GM23248 (cell line): ENCODE measurements around the gene ENG. TPM values are rescaled to one million over a fixed set of nuclear protein-coding genes. Genes with fewer than 3 reads are reported as not detected.

Experiments used
- DNase-seq: peaks from one replicate; pipeline ENCODE4 v3.0.0-alpha.2; 2015
- H2AFZ ChIP-seq: fragments of 200-600 bp; sonication (generic); 2 replicates; pipeline ENCODE4 v1.6.1; 2016; ENCODE audit warnings: antibody characterized with exemption
- H3F3A ChIP-seq: fragments of 200-600 bp; sonication (generic); 2 replicates; pipeline ENCODE4 v1.6.1; 2016; ENCODE audit warnings: mild to moderate bottlenecking, antibody characterized with exemption, mixed run types; ENCODE audit not compliant: insufficient read depth
- H3K27ac ChIP-seq: fragments of 200-600 bp; sonication (generic); 2 replicates; pipeline ENCODE4 v1.5.1; 2016; ENCODE audit warnings: mild to moderate bottlenecking
- H3K27me3 ChIP-seq: fragments of 200-600 bp; sonication (generic); replicated peaks from 2 replicates; pipeline ENCODE4 v1.6.1; 2016; ENCODE audit warnings: mild to moderate bottlenecking; ENCODE audit not compliant: insufficient read depth
- H3K36me3 ChIP-seq: fragments of 200-600 bp; sonication (generic); 2 replicates; pipeline ENCODE4 v1.6.1; 2016; ENCODE audit warnings: low read depth, mild to moderate bottlenecking
- H3K4me1 ChIP-seq: fragments of 200-600 bp; sonication (generic); 2 replicates; pipeline ENCODE4 v1.6.1; 2016; ENCODE audit warnings: mild to moderate bottlenecking; ENCODE audit not compliant: insufficient read depth
- H3K4me2 ChIP-seq: fragments of 200-600 bp; sonication (generic); one replicate; pipeline ENCODE4 v1.6.1; 2016; ENCODE audit warnings: mild to moderate bottlenecking; ENCODE audit not compliant: unreplicated experiment
- H3K4me3 ChIP-seq: fragments of 200-600 bp; sonication (generic); 2 replicates; pipeline ENCODE4 v1.5.1; 2016; ENCODE audit warnings: mild to moderate bottlenecking
- H3K79me2 ChIP-seq: fragments of 200-600 bp; sonication (generic); 2 replicates; pipeline ENCODE4 v1.6.1; 2016; ENCODE audit warnings: mild to moderate bottlenecking; ENCODE audit not compliant: insufficient read depth
- H3K9ac ChIP-seq: fragments of 200-600 bp; sonication (generic); 2 replicates; pipeline ENCODE4 v1.6.1; 2016; ENCODE audit warnings: mild to moderate bottlenecking
- H3K9me2 ChIP-seq: fragments of 200-600 bp; sonication (generic); 2 replicates; pipeline ENCODE4 v1.6.1; 2016; ENCODE audit warnings: mixed run types, mild to moderate bottlenecking, moderate library complexity; ENCODE audit not compliant: insufficient read depth
- H3K9me3 ChIP-seq: fragments of 200-600 bp; sonication (generic); one replicate; pipeline ENCODE4 v1.6.1; 2017; ENCODE audit warnings: low read depth
- H4K20me1 ChIP-seq: fragments of 200-600 bp; sonication (generic); 2 replicates; pipeline ENCODE4 v1.6.0; 2016; ENCODE audit not compliant: insufficient read depth
- EZH2 ChIP-seq: fragments of 200-600 bp; sonication (generic); IDR thresholded peaks from 2 replicates; pipeline ENCODE4 v1.6.1; 2018; ENCODE audit warnings: antibody characterized with exemption, mild to moderate bottlenecking; ENCODE audit not compliant: insufficient read depth, poor library complexity, severe bottlenecking
- EZH2phosphoT487 ChIP-seq: fragments of 200-600 bp; sonication (generic); IDR thresholded peaks from 2 replicates; pipeline ENCODE4 v1.6.1; 2018; ENCODE audit warnings: antibody characterized with exemption, moderate library complexity, mild to moderate bottlenecking, low read depth; ENCODE audit not compliant: insufficient read depth
- WGBS, 2 experiments: methylation state at CpG; one replicate each; pipeline ENCODE4 v1.1.6; 2015 to 2017; ENCODE audit warnings: low lambda C conversion rate in 2 of 2, low coverage in 1 of 2; ENCODE audit errors: missing lambda C conversion rate in 2 of 2; 5-methylcytosine and 5-hydroxymethylcytosine counted together
- in situ Hi-C: fragments of 300-500 bp; cut with MboI; formaldehyde crosslinking; loops from 2 replicates; pipeline ENCODE4 v1.15.0; 2020
- polyA plus RNA-seq: library from polyadenylated mRNA; unstranded; fragments of >200 nt; fragmentation: Nextera tagmentation; extraction: Ambion mirVana; gene quantifications from 2 replicates; pipeline ENCODE4 v1.2.1, GENCODE V29; 2016
- total RNA-seq: library from RNA; depleted of rRNA; stranded (reverse); fragments of >200 nt; shearing (Covaris generic); gene quantifications from 2 replicates; pipeline ENCODE4 v1.2.3, GENCODE V29; 2014

ENG gene
- total and polyA plus RNA-seq, 2 experiments from 2014 or later, result 54.5 to 226 TPM

GRCh38 chr9:127806871-127807270, 47.6 kb downstream of the ENG start:
- DNase-seq, result no peak
- H3K9ac ChIP-seq, result no peak overlapping the region

DNA sequence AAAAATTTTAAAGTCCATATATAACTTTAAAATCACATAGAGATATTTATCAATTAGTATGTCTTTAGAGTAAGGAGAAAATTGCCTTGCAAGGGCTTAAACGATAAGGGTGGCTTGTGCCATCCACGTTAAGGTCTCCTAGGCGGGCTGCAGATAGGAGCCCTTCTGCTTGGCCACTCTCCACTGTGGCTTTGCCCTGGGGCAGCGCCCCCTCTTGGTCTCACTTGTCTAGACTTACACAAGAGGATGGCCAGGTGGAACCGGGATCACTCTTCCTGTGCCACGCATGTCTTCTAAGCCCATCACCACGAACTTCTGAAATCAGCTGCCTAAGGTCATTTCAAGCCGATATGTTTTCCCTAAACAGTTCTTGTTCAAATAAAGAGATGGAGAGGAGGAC, 48.8 kb downstream of the ENG start:
- Histone ChIP-seq H3K9ac (no peak overlapping the region), H3K4me1 (peaks cover 16% of the 10 kb centered on the region), H3K79me2 (peaks cover 34% of the 10 kb centered on the region), H3K9me2 (no peaks in the 10 kb centered on the region), H4K20me1 (no peaks in the 10 kb centered on the region), H2AFZ (no peak overlapping the region), H3F3A (peaks cover 11% of the 10 kb centered on the region), H3K4me3 (no peak overlapping the region), H3K27me3 (no peaks in the 10 kb centered on the region), H3K4me2 (no peak overlapping the region), H3K9me3 (no peaks in the 10 kb centered on the region), H3K27ac (no peak overlapping the region), H3K36me3 (no peaks in the 10 kb centered on the region)
- TF ChIP-seq EZH2phosphoT487 (no peak), EZH2 (no peak)
- peak; percentile 54 for DNase-seq
- WGBS, 2 experiments, result 73 to 74% methylated on average over 8 of the region's 8 CpGs
- in situ Hi-C loops, result no loop called here

More at GRCh38 chr9:127806871-127807270, 47.6 kb downstream of the ENG start:
- H3K79me2 ChIP-seq, result peaks cover 34% of the 10 kb centered on the region
- no peaks in the 10 kb centered on the region for H4K20me1 ChIP-seq
- H2AFZ ChIP-seq, result no peak overlapping the region
- no peak overlapping the region for H3K4me3 ChIP-seq
- no peaks in the 10 kb centered on the region for H3K9me2 ChIP-seq
- no peaks in the 10 kb centered on the region for H3K9me3 ChIP-seq
- peaks cover 13% of the 10 kb centered on the region for H3K4me1 ChIP-seq
- no peak overlapping the region for H3K27ac ChIP-seq
- no peaks in the 10 kb centered on the region for H3K27me3 ChIP-seq
- H3F3A ChIP-seq, result peaks cover 10% of the 10 kb centered on the region
- H3K36me3 ChIP-seq, result peaks cover 4% of the 10 kb centered on the region; the same call in 1 of the 2 replicates
- TF ChIP-seq EZH2phosphoT487, result no peak
- TF ChIP-seq EZH2, result no peak
- in situ Hi-C loops, result no loop called here
- 93 to 95% methylated on average over 9 to 14 of the region's 14 CpGs for WGBS, 2 experiments
- H3K4me2 ChIP-seq, result no peak overlapping the region

GRCh38 chr9:127803507-127804352, 50.7 kb downstream of the ENG start:
- in situ Hi-C loops, result no loop called here

DNA sequence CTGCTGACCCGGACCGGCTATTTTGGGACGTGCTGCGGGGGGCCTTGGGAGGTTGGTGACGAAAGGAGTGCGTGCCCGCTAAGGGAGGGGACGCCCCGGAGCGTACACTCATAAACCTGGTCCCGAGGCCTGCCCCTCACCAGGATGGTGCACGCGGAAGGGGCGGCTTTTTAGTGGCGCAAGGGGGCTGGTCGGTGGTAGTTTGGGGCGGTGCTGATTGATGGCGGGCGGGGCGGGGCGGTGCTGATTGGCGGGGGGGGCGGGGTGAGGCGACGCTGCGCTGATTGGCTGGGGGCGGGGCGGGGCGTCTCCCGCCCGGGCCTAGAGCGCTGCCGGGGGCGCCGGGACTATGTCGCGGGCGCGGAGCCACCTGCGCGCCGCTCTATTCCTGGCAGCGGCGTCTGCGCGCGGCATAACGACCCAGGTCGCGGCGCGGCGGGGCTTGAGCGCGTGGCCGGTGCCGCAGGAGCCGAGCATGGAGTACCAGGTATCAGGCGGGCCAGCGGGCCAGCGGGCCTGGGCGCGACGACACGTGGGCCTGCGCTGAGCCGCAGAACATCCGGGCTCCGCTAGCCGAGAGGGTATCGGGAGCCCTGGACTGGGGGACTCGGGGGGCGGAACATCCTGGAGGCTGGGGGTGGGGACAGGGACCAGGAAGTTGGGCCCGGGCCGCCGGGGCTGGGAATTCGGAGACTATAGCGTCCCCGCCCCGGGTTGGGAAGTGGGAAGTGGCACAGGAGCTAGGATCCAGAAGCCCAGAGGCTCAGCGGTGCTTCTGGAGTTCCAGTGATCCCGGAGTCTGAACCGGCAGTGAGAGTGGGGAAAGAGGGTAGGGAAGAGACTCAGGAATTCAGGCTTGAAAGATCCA, 51.6 kb downstream of the ENG start, which contains the start of gene FPGS:
TSS of gene FPGS (plus strand) at position 307 of the 868 bp plus-strand sequence. CDS start at position 350, 43 bp downstream.
- peak within 1 kb of the TSS; percentile 93 for H3K4me2 ChIP-seq
- H3K36me3 ChIP-seq, result no peaks in the 10 kb centered on the region
- H3K9ac ChIP-seq, result peak within 1 kb of the TSS; percentile 98
- H4K20me1 ChIP-seq, result no peaks in the 10 kb centered on the region
- H3K9me2 ChIP-seq, result no peaks in the 10 kb centered on the region
- no peaks in the 10 kb centered on the region for H3K27me3 ChIP-seq
- H3K9me3 ChIP-seq, result no peaks in the 10 kb centered on the region
- in situ Hi-C loops, result no loop called here
- TF ChIP-seq EZH2phosphoT487, result no peak
- TF ChIP-seq EZH2, result no peak
- peaks cover 34% of the 10 kb centered on the region for H3K79me2 ChIP-seq
- H3K27ac ChIP-seq, result peak within 1 kb of the TSS; percentile 92
- peak; percentile 92 for DNase-seq
- H3K4me3 ChIP-seq, result peak within 1 kb of the TSS; percentile 91
- 1 to 2% methylated on average over 63 to 82 of the region's 83 CpGs for WGBS, 2 experiments
- H3K4me1 ChIP-seq, result peaks cover 16% of the 10 kb centered on the region
- H2AFZ ChIP-seq, result peak within 1 kb of the TSS; percentile 85
- peaks cover 15% of the 10 kb centered on the region for H3F3A ChIP-seq

More at GRCh38 chr9:127803507-127804352, 50.7 kb downstream of the ENG start:
- Histone ChIP-seq H3K79me2 (peaks cover 34% of the 10 kb centered on the region), H4K20me1 (no peaks in the 10 kb centered on the region), H3K9me2 (no peaks in the 10 kb centered on the region), H3K4me1 (peaks cover 16% of the 10 kb centered on the region), H3K4me3 (peak overlapping the region; percentile 91), H3K27me3 (no peaks in the 10 kb centered on the region), H3K27ac (peak overlapping the region; percentile 92), H3K9ac (peak overlapping the region; percentile 98), H3K9me3 (no peaks in the 10 kb centered on the region), H2AFZ (peak overlapping the region; percentile 61), H3K4me2 (peak overlapping the region; percentile 93), H3K36me3 (no peaks in the 10 kb centered on the region), H3F3A (peaks cover 15% of the 10 kb centered on the region)
- DNase-seq, result peak; percentile 81
- WGBS, 2 experiments, result 32 to 35% methylated on average over 18 of the region's 18 CpGs
- TF ChIP-seq EZH2, result no peak
- TF ChIP-seq EZH2phosphoT487, result no peak
